ENCODE data around the gene NRAP.
A peak's percentile ranks its signal among the peaks of the same experiment; 100 is the strongest.

NRAP gene

DNA sequence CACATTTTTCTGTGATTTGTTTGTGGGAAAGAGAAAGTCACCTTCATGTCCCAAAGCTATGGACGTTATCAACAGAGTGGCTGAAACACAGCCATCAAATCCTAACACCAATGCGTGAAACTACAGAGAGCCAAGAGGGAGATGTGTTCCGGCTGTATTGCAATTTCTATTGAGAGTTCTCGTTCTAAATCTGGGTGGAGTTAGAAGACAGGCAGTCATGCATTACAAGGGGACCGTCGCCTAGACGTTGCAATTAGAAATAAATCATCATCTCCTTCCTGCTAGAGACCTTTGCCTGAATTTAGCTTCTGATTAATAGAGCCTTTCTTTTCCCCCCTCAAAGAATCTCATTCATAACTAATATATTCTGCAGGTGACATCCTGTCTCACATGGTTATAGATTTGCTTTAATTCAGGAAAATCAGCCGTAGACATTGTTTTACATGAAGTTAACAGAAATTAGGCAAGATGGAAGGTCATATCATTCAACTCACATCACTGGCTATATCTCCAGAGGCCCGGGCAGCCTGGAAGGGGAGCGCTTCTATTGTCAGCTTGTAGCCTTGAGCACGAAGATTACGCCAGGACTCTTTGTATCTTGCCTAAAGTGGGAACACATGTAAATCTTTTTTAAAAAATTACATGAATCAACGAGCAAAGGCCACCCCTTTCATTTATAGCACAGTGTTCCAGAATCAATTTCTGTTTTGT, 58.4 kb downstream of the NRAP start:
- DNase-seq, result no peak

DNA sequence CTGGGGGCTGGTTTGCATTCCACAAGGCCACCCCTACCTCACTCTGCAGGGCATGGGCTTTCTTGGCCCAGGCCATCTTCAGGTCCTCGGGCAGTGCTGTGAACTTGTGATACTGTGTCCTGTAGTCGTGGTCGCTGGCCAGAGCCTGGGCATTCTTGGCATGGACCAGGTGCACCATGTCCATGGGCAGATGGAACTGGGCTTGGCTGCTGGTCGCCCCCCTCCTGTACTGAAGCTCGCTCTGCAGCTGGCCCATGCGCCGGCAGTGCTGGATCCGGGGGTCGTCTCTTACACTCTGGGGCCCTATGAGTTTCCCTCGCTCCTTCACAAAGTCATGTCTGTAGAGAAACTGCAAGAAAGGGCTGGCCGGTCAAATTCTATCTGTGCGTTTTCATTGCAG, 59.3 kb downstream of the NRAP start:
- DNase-seq, result no peak

DNA sequence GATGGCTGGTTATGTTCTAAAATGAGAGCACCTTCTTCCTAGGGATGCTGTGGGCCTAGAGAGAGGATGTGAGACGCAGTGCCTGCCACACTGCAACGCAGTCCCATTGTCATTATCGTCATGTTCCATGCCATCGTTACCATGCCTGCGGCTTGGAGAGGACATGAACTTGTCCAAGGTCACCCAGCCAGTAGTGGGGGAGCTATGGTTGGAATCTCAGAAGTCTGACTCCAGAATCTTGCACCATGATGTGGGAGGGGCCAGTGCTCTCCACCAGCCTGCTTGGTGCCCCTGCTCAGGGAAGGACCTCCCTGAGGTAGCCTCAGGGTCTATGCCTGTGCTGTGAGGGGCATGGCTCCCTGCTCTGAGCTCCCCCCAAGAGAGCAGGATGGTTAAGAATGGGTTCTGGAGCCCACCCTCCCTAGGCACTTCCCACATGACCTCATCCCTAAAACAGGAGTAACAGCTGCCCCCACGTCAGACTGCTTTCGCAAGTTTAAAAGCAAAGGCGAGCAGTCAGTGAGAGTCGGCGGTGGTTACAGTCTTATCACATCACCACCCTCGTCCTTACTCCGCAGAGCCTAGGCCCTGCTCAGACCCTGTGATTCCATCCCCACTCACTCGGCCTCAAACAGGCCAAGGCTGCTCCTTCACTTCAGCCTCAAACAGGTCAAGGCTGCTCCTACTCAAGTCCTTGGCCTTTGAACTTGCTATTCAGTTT, 60.6 kb downstream of the NRAP start:
- no peak for DNase-seq

DNA sequence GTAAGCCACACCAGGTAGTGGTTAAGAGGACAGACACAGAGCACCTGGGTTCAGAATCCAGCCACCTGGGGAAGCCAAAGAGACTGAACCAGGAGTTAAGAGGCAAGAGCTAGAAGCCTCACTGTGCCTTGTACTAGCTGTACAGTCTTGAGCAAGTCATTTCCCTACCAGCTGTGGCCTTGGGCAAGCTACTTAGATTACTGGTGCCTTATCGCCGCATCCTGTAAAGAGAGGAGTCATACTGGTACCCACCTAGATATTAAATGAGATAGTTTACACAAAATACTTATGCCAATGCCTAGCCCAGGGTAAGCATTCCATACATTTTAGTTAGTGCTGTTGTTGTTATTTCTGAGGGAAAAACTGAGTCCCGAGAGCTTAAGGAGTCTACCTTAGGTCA, 63.3 kb downstream of the NRAP start:
- no peak for DNase-seq

- DNase-seq, result no peak
Measured at GRCh38 chr10:113594652-113595051, 69.2 kb downstream of the NRAP start.

- DNase-seq, result no peak
Measured at GRCh38 chr10:113592380-113592779, 71.5 kb downstream of the NRAP start.

GRCh38 chr10:113590581-113590980, 73.3 kb downstream of the NRAP start:
- DNase-seq, result no peak

GRCh38 chr10:113589201-113589770, 74.6 kb downstream of the NRAP start:
- DNase-seq, result no peak

GRCh38 chr10:113585949-113586348, 77.9 kb downstream of the NRAP start:
- peak; percentile 10 for DNase-seq

GRCh38 chr10:113583571-113583970, 80.3 kb downstream of the NRAP start:
- DNase-seq, result no peak

- DNase-seq, result no peak
Measured at GRCh38 chr10:113581092-113581491, 82.7 kb downstream of the NRAP start.

- no peak for DNase-seq
Measured at GRCh38 chr10:113578773-113579172, 85.1 kb downstream of the NRAP start.

DNA sequence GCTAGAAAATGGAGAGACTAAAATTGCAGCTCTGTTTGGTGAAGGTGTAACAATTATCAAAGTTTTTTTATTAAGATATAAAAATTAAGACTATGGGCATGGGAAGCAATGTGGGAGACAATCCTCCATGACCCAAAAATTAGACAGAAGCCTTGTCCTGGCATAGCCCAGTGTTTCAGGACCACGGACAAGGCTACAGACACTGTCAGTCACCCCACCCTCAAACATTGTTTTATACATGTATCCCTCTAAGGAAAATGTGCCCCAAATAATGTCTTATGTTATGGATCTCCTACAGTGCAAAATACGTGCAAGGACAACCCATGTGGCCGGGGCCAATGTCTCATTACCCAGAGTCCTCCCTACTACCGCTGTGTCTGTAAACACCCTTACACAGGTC, 87.0 kb downstream of the NRAP start:
- DNase-seq, result peak; percentile 19

GRCh38 chr10:113573368-113573767, 90.5 kb downstream of the NRAP start:
- DNase-seq, result no peak

DNA sequence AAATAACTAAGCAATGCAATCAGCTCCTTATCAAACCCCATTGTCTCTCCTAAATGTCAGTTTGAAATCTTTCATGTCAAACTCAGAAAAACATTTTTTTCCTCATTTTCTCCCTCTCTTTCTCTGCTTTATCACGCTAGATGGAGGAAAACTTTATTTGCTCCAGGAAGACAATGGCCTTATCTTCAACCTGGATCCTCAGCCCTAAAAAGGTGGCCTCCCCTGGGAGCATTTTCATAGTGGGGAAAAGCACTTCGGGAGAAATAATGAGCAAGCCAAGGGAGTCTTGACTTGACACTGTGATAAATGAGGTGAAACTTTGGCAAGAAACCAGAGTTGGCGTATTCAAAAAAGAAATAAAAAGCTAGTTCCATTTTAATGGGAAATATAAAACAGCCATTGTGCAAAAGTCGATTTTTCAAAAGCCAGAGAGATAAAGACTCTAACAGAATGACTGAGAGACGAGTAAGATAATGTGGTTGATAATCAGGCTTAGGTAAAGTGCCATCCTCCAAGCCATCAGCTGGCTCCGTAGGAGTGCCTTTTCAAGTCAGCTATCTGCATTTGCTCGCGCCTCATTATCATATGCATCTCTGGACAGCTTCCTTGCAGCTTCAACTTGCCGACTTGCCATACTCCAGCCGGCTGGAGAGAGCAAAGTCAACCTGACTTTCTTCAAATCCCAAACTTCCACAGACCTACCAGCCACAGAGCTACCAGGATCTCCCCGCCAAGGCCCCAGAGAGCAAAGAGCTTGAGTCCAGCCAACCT, 91.1 kb downstream of the NRAP start:
- no peak for DNase-seq

DNA sequence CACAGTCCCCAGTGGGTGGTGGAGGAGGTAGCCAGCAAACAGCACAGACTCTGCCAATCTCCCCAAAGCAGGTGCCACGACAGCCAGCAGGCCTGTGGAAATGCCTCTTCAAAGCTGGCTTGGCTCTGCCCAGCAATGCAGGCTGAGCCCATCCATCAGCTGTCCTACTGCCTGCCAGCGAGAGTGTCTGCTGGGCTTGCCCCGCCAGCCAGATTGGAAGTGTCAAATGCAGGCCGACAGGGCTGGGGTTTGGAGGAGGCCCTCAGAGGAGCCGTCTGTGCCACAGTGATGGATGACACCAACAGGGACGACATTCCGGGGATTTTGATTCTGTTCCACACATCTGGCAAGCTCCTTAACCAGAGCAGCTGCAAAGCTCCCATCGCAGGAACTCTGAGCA, 94.3 kb downstream of the NRAP start:
- DNase-seq, result no peak

DNA sequence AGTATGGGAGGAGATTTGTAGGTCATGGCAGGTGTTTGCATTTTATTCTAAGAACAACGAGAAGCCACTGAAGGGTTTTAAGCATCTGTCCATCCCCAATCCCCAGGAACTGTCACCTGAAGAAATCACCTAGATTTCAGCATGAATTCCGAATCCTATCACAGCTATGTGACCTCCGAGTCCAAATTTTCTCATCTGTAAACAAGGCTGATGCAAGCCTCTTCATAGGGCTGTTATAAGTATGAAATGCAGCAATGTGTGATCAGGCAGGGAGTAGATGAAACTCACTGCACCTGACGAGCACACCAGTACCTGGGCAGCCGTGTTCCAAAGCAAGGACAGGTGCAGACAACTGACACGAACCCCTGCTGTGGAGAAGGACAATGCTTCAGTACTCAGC, 97.0 kb downstream of the NRAP start:
- no peak for DNase-seq

- DNase-seq, result no peak
Measured at GRCh38 chr10:113565364-113565763, 98.5 kb downstream of the NRAP start.

DNA sequence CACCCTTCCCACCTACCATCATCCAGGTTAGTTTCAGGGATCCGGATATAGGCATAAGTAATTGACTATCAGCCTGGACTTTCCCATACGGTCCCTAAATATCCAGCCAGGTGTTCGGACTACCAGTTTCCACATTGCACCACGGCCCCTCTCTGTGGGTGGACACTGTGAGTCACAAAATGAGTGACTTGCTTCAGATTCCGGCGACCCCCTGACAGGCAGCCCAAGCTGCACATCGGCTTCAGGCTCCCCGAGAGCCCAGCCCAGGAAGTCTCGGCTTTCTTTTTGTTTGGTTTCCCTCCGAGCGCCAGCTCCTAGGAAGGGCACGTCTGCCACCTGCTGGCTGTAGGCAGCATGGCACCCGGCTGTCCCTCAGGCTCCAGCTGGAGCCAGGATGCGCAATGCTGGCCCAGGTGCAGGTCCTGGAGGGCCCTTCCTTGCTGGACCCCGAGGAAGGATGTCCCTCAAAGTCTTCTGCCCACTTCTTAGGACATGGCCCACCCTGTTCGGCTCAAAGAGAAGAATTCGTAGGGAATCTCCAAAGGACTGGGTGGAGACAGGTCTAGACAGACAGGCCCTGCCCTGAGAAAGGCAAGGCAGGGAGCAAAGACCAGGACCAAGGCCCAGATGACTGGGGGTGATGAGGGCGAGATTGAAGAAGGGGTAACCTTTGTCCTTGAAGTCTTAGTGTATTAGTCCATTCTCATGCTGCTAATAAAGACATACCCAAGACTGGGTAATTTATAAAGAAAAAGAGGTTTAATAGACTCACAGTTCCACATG, 100.3 kb downstream of the NRAP start:
- DNase-seq, result peak; percentile 85

DNA sequence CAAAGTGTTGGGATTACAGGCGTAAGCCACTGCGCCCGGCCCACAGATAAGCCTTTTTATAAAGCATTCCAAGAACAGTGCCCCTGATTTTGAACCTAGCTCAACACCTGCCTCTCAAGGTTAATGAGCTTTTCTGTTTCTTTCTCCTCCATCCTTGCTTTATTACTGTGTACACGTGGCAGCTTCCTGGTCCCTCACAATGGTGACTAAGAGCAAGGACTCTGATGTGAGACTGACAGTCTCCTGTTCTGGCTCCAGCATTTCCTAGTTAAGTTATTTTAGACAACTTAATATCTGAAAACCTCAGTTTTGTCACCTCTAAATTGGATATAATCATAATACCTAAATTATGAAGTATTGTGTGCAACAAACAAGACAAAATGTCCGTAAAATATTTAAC, 101.1 kb downstream of the NRAP start:
- no peak for DNase-seq

GRCh38 chr10:113562069-113562468, 101.8 kb downstream of the NRAP start:
- no peak for DNase-seq

DNA sequence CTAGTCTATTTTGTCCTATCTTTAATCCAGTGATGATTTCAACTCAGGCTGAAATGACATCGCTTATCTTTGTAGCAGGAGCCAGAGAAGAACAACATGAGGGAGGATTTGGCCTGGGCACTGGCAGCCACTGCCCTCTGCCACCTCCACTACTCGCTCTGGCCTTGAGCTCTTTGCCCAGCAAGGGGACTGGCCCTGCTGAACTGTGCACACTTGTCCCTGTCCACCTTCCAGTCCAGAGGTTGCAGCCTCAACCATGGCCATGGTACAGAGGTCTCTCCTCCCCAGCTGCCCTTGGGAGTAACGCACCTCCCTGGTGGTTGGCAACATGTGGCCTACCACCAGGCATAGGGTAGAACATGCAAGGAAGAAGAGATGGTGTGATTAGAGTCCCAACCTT, 102.6 kb downstream of the NRAP start:
- no peak for DNase-seq

GRCh38 chr10:113560071-113560470, 103.8 kb downstream of the NRAP start:
- no peak for DNase-seq
